Nephron (organoid): Measurements from ENCODE around the gene UBE2D1.

Source experiments
- H3K27ac Mint-ChIP-seq, 3 experiments: 2 replicates each; pipeline ENCODE4 v1.8.0; 2020; ENCODE audit warnings: mixed read lengths in 3 of 3, mild to moderate bottlenecking in 2 of 3, moderate library complexity in 1 of 3
- H3K27me3 Mint-ChIP-seq: 2 replicates; pipeline ENCODE4 v1.8.0; 2021; ENCODE audit warnings: low read depth, mild to moderate bottlenecking, moderate library complexity, mixed read lengths
- H3K36me3 Mint-ChIP-seq: 2 replicates; pipeline ENCODE4 v1.8.0; 2020; ENCODE audit warnings: low read depth, mixed read lengths
- H3K4me1 Mint-ChIP-seq: 2 replicates; pipeline ENCODE4 v1.8.0; 2020; ENCODE audit warnings: mixed read lengths
- H3K4me3 Mint-ChIP-seq, 3 experiments: 2 replicates each; pipeline ENCODE4 v1.8.0; 2020; ENCODE audit warnings: mild to moderate bottlenecking in 3 of 3, mixed read lengths in 3 of 3, moderate library complexity in 2 of 3
- H3K9me3 Mint-ChIP-seq: 2 replicates; pipeline ENCODE4 v1.8.0; 2020; ENCODE audit warnings: mixed read lengths
- CTCF ChIP-seq, 3 experiments: fragments of 200-600 bp; sonication (generic); IDR thresholded peaks; one replicate each; pipeline ENCODE4 v1.5.0; 2021; ENCODE audit warnings: antibody characterized with exemption in 3 of 3; ENCODE audit not compliant: unreplicated experiment in 3 of 3

The UBE2D1 gene

GRCh38 chr10:58397830-58398229 lies 63.0 kb downstream of the UBE2D1 start:
- H3K9me3 Mint-ChIP-seq = no peaks in the 10 kb centered on the region
- no peak overlapping the region for H3K4me3 Mint-ChIP-seq
- H3K36me3 Mint-ChIP-seq = peaks cover 46% of the 10 kb centered on the region
- no peaks in the 10 kb centered on the region for H3K27me3 Mint-ChIP-seq
- no peak overlapping the region for H3K27ac Mint-ChIP-seq
- TF ChIP-seq CTCF (IDR thresholded peaks at IDR 0.05; ENCODE audit: unreplicated experiment in 3 of 3) = no peak
- no peaks in the 10 kb centered on the region for H3K4me1 Mint-ChIP-seq

- H3K27me3 Mint-ChIP-seq = no peaks in the 10 kb centered on the region
- H3K4me1 Mint-ChIP-seq = no peaks in the 10 kb centered on the region
- no peak overlapping the region for H3K27ac Mint-ChIP-seq
- H3K4me3 Mint-ChIP-seq = no peak overlapping the region
- no peaks in the 10 kb centered on the region for H3K9me3 Mint-ChIP-seq
- H3K36me3 Mint-ChIP-seq = peaks cover 34% of the 10 kb centered on the region
- TF ChIP-seq CTCF (IDR thresholded peaks at IDR 0.05; ENCODE audit: unreplicated experiment in 3 of 3) = no peak
Measured at GRCh38 chr10:58399410-58399809, 64.6 kb downstream of the UBE2D1 start.

- Mint-ChIP-seq H3K36me3 (peaks cover 23% of the 10 kb centered on the region), H3K4me3 (no peak overlapping the region), H3K27me3 (no peaks in the 10 kb centered on the region), H3K27ac (no peak overlapping the region), H3K9me3 (no peaks in the 10 kb centered on the region), H3K4me1 (no peaks in the 10 kb centered on the region)
- TF ChIP-seq CTCF (IDR thresholded peaks at IDR 0.05; ENCODE audit: unreplicated experiment in 3 of 3) = no peak
Measured at GRCh38 chr10:58400609-58401008, 65.8 kb downstream of the UBE2D1 start.

GRCh38 chr10:58404001-58404400 lies 69.2 kb downstream of the UBE2D1 start:
- Mint-ChIP-seq H3K36me3 (peaks cover 9% of the 10 kb centered on the region), H3K9me3 (no peaks in the 10 kb centered on the region), H3K4me1 (no peaks in the 10 kb centered on the region), H3K27ac (no peak overlapping the region), H3K27me3 (no peaks in the 10 kb centered on the region), H3K4me3 (no peak overlapping the region)
- TF ChIP-seq CTCF (IDR thresholded peaks at IDR 0.05; ENCODE audit: unreplicated experiment in 3 of 3) = no peak

GRCh38 chr10:58409956-58410610 lies 75.3 kb downstream of the UBE2D1 start:
- Mint-ChIP-seq H3K4me3 (no peak overlapping the region), H3K27me3 (no peaks in the 10 kb centered on the region), H3K4me1 (peaks cover 4% of the 10 kb centered on the region), H3K36me3 (no peaks in the 10 kb centered on the region), H3K27ac (no peak overlapping the region), H3K9me3 (peaks cover 2% of the 10 kb centered on the region)
- no peak for TF ChIP-seq CTCF (IDR thresholded peaks at IDR 0.05; ENCODE audit: unreplicated experiment in 3 of 3)

GRCh38 chr10:58412502-58412961 lies 77.7 kb downstream of the UBE2D1 start:
- Mint-ChIP-seq H3K27ac (no peak overlapping the region), H3K27me3 (no peaks in the 10 kb centered on the region), H3K36me3 (no peaks in the 10 kb centered on the region)

More at GRCh38 chr10:58412502-58412961, 77.7 kb downstream of the UBE2D1 start:
- H3K4me1 Mint-ChIP-seq = peaks cover 4% of the 10 kb centered on the region
- peaks cover 2% of the 10 kb centered on the region for H3K9me3 Mint-ChIP-seq
- no peak for TF ChIP-seq CTCF (IDR thresholded peaks at IDR 0.05; ENCODE audit: unreplicated experiment in 3 of 3)
- no peak overlapping the region for H3K4me3 Mint-ChIP-seq
